SKM-1 (cell line): ENCODE measurements around the gene COTL1.
"Not testable (repeated sequence)": the region's sequence is repeated elsewhere in the genome, so short reads cannot be mapped to it uniquely, and the experiment has no call there.

Source experiments
- DNase-seq: peaks from one replicate; lab custom pipeline; 2025; ENCODE audit not compliant: unreplicated experiment; lab: John Stamatoyannopoulos, UW

The COTL1 gene

DNA sequence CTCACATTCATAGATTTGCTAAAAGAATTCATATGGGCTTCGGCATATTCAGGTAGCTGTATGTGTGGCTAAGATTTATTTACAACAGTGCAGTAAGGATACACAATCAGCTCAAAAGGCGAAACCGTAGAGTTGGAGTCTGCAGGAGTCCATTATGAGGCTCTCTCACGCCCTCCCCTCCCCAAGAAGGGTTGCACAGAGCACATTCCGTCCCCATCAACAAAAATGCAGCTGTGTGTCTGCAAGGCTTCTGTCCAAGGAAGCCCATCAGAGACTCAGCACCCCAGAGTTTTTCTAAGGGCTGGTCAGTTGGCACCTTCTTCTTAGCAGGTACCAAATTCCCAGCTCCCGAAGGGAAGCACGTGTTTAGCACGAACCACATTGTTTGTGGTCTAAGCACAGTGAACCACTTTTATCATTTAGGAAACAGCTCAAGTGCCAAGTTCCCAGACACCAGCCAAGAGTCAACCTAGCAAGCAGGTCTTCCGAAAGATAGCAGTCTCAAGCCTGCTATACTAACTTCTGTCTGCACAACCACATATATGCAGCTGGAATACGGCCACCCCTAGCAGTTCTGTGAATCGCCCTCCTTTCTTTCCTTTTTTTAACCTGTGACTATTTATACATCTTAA is 84.9 kb downstream of the COTL1 start:
- DNase-seq, result no peak

DNA sequence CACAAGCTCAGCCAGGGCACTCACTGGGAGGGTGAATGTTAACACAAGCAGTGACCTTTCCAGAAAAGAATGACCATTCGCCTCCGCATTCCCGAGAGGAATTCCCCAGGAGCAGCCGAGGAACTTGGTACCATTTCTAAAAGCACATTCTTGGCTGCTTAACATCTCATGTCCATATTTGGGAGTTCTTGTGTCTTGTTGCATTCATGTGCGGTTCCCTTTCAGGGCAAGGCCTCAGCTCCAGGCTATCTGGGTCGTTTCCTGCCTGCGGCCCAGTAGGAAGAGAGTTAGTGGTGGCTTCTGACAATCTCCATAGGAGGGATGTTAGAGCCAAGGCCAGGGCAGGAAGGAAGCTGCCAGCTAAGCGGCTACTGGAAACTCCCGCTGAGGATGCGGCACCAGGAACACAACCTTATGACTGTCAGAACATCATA is 85.6 kb downstream of the COTL1 start:
- DNase-seq, result no peak

DNA sequence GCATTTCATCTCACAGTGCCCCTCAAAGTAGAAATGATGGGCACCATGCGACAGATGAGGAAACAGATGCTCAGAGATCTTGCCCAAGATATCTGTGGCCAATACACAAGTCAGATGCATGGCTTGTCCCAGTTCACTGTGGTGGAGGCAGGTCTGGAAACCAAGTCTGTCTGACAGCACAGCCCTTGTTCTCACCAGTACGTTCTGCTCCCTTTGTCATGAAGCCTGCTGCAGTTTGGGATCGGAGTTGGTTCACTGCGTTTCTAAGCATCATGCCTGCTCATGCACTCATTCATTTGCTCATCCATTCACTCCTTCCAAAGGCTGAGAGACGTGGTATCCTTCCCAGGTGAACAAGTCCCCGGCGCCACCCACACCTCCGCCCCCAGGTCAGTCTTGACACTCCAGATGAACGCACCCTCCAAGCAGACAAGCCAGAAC is 86.2 kb downstream of the COTL1 start:
- DNase-seq, result no peak

DNA sequence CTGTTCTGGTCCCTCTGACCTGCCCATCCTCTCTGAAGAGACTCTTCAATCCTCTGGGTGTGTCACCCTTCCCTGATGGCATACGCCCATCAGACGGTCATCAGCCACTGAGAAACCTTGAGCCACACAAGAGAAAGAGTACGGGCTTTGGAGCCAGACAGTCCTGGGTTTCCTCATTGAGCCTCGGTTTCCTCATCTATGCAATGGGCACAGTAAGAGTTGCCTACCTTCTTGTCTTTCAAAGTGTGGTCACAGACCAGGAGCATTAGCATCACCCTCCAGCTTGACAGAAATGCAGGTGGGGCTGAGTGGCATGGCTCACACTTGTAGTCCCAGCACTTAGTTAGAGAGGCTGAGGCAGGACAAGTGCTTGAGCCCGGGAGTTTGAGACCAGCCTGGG is 87.3 kb downstream of the COTL1 start:
- no peak for DNase-seq

DNA sequence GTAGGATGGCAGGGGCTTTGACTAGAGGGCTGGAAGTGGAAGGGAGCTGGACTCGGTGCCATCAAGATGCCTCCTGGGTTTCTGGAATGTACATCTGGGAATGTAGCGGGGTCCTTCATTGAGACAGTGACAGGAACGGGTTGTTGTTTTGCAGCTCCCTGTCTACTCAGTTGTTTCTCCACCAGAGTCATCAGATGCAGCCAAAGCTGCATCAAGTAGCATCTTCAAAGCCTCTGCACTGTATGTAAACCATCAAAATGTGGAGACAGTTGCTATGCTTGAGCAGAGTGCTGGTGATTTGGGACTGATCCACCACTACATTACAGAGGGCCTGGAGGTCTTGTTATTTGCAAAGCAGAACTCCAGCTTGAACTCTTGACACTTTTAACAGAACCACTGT is 88.3 kb downstream of the COTL1 start:
- DNase-seq, result no peak

DNA sequence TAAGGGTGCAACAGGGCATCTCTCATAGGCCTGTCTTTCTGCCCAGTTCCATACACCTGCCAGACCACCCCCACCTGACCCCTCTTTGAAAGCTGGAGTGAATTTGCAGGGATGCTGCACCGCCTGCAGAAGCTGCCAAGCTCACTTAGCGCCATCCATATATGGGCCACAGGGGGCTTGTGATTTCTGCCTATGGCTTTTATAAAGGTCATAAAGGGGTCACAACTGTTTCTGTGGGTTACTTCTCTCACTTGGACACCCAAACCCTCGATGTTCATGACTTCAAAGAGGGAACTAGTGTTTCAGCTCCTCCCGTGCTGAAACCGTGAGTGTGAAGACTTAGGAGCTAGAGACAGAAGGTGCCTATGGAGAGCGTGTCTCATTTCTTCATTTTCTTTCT is 89.6 kb downstream of the COTL1 start:
- peak; percentile 9 for DNase-seq

DNA sequence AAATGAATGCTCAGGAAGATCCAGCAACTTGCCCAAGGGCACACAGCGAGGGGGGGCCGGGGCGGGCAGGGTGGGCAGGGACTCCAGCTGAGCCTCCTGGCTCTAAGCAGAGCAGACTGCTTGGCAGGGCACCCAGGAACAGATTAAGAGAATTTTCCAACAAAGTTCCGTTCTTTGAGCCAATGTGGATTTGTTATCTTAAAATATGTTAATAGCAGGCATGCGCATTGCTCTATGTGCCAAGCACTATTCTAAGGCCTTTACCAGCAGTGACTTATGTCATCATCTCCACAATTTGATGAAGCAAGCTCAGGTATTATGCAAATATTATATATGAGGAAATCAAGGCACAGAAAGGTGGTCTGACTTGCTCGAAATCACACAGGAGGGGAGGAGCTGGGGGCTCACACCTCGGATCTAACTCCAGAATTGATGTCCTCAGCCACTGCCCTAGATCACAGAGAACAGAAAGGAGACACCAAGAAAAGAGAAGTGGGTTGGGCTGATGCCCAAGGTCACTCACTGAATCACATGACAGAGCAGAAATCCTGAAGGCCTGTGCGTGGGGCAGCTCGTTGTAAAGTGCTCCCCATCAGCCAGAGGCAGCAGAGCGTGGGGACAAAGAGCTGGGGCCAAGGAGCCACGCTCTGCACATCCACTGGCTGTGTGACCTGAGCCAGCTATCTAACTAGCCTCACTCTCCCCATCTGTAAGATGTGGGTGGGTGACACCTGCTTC is 90.2 kb downstream of the COTL1 start:
- DNase-seq, result no peak

DNA sequence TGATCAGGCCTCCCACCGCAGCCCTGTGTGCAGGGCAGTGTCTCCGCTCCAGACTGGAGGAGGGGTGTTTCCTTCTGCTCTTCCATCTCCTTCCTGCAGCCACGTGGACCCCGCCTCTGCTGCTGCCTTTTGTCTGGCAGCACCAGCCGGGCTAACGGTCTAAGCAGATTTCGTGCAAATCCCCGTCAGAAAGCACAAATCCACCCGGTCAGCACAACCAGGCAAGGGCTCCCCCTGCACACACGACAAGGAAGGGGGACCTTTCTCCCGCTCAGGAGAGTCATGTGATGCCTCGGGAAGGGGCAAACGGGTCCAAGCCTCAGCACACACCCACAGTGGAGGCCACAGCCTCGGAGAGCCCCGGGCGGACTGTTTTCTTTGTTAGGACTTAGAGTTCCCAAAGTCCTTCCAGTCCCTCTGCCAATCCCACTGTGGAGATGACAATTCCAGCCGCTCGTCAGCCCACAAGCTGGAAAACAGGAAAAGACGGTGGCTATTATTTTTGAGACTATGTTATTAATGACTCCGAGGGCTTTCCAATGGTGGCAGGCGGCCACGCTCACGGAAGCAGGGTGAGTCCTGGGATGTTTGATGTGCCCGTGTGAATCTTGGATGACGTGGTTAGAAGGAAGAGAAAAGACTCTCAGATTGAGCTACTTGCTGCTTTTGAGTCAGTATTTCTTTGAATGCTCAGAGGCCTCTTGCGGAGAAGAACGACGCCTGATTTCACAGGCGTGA is 90.9 kb downstream of the COTL1 start:
- no peak for DNase-seq

DNA sequence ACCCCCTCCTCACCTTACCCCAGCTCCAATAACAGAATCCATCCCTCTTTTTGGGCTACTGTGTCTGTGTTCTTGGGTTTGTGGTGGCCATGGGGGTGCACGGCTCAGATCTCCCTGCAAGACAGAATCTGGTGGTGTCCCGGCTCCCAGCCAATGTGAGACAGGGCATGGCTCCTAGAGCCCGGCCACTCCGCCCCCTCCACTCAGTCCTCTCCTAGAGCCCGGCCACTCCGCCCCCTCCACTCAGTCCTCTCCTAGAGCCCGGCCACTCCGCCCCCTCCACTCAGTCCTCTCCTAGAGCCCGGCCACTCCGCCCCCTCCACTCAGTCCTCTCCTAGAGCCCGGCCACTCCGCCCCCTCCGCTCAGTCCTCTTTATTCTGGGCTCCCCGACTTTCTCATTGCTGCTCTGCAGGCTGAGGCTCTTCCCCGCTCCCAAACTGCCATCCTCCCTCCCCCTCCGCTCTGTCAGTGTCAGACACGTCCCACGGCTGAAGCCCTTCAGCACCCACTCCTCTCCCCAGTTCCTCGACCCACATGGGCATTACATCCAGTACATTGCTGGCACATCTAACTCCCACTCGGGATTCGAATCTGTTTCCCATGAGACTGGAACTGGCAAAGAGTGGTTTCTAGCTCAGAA is 92.8 kb downstream of the COTL1 start:
- DNase-seq, result not testable (repeated sequence)

DNA sequence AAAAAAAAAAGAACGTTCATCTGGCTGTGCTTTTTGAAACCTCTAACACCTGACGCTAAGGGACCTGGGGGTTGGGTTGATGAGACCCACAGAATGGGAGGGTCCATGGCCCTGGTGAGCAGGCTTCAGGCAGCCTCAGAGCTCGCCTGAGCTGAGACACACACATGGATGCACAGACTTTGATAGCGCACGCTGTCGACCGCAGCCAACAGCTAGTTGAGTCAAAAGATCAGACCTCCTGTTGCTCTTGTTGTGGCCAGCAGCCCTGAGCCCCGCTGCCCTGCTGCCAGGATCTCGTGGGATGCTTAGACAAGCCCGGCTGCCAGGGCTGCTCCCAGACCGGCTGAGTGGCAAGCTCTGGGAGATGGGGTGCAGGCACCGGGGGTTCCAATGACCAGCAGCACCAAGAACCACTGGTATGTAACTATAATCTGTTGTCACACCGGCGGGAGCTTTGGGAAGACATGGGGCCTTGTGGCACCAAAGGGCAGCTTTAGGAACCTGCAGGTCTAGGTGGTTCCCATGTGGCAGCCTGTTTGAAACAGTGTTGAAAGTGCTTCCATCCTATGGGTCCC is 93.4 kb downstream of the COTL1 start:
- no peak for DNase-seq

DNA sequence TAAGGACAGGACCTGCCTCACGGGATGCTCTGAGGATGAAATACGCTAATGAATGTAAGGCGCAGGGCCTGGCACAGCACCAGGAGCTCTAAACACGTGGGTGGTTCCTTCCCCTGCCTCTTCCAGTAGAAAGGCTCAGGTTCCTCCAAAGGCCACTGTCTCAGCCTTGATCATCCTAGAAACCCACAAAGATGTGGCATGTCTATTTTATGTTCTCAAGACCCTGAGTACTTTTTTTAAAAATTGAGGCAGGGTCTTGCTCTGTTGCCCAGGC is 96.4 kb downstream of the COTL1 start:
- no peak for DNase-seq

DNA sequence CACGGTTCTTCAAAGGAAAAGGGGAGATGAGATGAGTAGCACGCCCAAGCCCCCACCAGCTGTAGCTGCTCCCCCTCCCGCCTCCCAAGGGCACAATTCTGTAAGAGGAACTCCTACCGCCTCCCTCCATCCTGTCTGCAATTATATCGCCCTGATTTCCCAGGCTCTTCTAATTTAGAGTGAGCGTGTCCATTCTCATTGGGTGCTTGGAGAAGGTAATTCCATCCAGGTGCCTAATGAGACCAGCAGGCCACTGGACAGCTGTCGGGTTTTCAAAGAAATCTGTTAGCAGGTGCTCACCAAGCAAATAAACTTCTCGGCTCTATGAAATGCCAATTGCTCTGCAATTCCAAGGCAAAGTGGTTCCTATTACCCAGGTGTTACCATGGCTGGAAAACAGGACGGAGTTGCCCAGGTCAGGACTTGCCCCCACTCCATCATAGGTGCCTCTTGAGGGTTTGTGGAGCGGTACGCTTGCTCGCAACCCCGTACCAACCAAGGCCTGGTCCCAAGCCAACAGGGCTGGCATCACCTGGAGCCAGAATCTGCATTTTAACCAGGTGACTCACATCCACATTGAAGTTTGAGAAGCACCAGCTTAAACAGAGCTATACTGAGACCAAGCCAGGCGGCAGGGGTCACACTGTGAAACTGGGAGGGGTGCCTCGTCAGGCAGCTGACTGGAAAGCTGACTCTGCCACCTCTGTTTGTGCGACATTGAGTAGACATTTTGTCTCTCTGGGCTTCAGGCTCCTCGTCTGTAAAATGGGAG is 97.0 kb downstream of the COTL1 start:
- no peak for DNase-seq

DNA sequence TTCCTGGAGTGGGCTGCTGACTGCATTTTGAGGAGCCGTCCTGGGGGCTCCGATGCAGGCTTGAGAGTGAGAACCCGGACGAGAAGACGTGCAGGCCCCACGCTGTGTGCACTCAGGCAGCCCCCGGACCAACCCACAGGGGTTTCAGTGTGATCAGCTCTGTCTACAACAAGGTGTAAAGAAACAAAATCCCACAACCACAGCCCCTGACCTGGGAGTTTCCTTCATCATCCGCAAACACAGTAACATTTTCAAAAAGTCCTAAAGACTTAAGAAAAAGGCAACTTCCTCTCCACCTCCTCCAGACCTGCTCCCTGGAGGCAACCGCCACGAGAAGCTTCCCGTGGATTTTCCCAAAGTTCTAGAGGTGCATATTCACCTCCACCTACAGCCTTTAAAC is 98.0 kb downstream of the COTL1 start:
- no peak for DNase-seq

DNA sequence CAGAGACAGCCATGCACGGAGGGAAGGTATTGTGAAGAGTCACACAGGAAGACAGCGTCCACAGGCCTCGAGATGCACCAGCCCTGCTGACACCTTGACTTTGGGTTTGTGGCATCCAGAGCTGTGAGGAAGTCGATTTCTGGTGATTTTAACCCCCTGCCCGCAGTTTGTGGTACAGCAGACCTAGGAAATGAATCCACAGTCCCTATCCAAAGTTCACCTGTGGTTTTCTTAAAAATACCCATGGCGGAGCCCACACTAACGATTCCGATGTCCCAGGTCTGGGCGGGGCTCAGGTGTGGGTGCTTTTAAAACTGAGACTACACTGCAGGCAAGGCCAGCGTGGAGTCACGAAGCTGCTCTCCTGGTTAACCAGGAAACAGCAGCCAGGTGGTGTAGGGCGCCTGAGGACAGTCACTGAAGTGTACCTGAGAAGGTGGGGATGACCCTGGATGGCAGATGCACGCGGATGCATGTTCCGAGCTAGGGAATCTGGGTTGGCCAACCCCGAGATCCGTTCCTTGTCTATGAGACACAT is 99.0 kb downstream of the COTL1 start:
- DNase-seq, result no peak

DNA sequence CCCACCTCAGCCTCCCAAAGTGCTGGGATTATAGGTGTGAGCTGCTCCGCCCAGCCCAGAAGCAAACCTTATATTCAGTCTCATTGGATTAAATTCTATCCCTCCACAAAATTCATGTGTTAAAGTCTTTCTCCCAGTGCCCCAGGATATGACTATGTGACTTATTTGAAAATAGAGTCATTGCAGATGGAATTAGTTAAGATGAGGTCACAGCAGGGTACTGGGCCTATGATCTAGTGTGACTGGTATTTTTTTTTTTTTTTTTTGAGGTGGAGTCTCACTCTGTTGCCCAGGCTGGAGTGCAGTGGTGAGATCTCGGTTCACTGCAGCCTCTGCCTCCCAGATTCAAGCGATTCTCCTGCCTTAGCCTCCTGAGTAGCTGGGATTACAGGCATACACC is 99.7 kb downstream of the COTL1 start:
- not testable (repeated sequence) for DNase-seq

DNA sequence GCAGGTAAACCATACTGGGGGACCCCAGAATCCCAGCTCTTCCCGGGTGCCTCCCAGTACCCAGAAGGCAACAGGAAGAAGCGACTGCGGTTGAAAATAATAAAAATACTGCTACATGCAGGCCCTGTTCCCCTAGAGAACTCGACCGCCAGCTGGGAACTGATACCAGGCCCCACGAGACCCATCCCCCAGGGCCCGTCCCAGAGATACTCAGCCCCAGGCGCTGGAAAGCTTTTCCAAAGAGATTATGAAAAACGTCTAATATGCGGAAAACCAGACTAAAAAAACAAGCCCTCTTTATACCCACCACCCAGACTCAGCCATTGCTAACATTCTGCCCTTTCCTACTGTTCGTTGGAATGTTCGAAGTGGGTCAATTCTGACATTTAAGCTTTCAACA is 100.5 kb downstream of the COTL1 start:
- DNase-seq, result no peak
